Measurements from ENCODE around the gene UBE2E1.
"Not testable (repeated sequence)": the region's sequence is repeated elsewhere in the genome, so short reads cannot be mapped to it uniquely, and the experiment has no call there.

The UBE2E1 gene

DNA sequence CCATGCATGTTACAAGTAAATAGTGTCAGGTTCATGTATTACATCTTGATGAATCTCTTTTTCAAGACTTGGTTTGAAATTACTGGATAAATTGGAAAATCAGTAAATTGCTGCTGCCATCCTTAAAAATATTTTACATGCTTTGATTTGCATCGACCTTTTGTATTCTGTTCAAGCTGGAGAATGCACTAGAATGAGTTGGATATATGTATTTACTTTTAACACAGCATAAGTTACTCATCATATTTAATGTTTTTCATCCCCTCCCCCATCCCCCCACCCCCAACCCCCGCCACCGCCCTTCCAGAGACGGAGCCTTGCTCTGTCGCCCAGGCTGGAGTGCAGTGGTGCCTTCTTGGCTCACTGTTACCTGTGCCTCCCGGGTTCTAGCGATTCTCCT is 16.8 kb downstream of the UBE2E1 start:
- FAIRE-seq: no peak

- FAIRE-seq: no peak
Observed at GRCh38 chr3:23823620-23824019, 17.9 kb downstream of the UBE2E1 start.

DNA sequence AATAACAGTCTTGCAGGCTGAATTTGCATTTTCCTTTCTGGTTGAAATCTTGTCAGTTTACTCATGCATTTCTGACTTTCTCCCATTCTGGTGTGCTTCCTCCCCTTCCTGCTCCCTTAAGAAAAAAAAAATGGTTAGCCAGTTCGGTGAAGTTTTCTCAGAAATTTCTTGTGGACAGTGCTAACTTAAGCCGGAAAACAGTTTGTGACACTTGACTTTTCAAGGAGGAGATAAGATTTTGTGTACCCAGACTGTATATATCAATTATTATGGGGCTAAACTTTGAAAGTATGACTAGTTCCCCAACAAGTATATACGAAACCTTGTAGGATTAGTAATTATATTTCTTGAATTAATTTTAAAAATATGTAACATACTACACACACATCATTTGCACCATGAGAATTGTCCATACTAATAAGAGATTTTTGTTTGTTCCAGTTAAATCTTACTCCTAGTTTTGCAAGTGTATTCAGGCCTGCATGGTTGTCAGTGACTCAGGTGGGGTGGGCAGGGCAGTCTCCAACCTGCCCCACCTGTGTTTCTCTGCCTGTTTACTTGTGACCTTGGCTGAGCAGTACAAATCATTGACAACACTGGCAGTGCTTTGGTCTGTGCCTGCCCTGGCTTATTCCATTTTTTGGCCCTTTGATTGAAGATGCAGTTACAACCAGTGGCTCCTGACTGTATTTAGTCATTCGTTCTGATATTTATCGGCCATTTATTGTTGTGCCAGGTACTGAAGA is 19.1 kb downstream of the UBE2E1 start:
- no peak for FAIRE-seq

- FAIRE-seq: no peak
Observed at GRCh38 chr3:23825802-23826201, 20.0 kb downstream of the UBE2E1 start.

GRCh38 chr3:23826382-23827064 is 20.8 kb downstream of the UBE2E1 start:
- FAIRE-seq: no peak

- FAIRE-seq: no peak
Observed at GRCh38 chr3:23829242-23829934, 23.6 kb downstream of the UBE2E1 start.

GRCh38 chr3:23830869-23831484 is 25.2 kb downstream of the UBE2E1 start:
- FAIRE-seq: no peak

DNA sequence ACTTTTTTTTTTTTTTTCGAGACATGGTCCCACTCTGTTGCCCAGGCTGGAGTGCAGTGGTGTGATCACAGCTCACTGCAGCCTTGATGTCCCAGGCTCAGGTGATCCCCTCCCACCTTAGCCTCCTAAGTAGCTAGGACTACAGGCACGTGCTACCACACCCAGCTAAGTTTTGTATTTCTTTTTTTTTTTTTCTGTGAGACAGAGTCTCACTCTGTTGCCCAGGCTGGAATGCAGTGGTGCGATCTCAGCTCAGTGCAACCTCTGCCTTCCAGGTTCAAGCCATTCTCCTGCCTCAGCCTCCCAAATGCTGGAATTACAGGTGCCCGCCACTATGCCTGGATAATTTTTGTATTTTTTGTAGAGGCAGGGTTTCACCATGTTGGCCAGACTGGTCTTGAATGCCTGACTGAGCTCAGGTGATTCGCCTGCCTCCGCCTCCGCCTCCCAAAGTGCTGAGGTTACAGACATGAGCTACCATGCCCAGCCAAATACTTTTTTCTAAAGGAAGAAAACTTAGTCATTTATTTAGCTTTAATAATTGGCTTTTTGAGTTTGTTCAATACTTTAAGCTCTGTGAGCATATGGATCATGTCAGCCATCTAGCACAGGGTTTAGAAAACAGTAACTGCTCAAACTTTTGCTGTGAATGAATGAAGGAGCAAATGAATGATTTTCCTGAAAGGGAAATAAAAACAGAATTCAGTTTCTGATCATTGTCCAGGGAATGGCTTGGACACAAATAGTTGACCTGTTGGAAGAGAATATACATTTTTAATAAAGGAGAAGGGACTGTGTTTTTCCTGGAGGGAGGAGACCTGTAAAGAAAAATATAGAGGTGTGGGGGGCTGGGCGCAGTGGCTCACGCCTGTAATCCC is 26.0 kb downstream of the UBE2E1 start:
- FAIRE-seq: no peak

DNA sequence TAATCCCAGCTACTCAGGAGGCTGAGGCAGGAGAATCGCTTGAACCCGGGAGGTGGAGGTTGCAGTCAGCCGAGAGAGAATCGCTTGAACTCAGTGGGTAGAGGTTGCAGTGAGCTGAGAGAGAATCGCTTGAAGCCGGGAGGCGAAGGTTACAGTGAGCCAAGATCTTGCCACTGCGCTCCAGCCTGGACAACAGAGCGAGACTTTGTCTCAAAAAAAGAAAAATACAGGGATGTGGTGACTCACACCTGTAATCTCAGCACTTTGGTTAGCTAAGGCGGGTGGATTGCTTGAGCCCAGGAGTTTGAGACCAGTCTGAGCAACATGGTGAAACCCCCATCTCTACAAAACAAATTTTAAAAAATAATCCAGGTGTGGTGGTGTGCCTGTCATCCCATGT is 26.8 kb downstream of the UBE2E1 start:
- no peak for FAIRE-seq

GRCh38 chr3:23834082-23834870 is 28.5 kb downstream of the UBE2E1 start:
- no peak for FAIRE-seq

- no peak for FAIRE-seq
Observed at GRCh38 chr3:23835087-23835486, 29.3 kb downstream of the UBE2E1 start.

DNA sequence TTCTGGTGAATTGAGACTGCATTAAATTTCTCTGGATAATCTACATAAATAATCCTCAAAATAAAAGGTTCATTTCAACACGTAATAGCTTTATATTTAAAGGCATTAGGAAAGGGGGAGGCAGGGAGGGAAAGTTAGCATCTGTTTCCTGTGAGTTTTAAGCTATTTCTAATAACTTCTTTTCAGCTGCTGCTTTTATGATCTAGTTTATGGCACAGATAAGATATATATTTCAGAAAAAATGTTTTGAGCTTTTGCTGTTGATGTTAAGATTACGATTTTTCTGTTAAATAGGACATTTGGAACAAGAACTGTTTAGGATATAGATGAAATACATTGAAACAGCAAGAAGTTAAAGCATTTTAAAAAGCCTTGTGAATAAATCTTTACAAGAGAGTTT is 30.0 kb downstream of the UBE2E1 start:
- no peak for FAIRE-seq

GRCh38 chr3:23836536-23837230 is 30.9 kb downstream of the UBE2E1 start:
- no peak for FAIRE-seq

DNA sequence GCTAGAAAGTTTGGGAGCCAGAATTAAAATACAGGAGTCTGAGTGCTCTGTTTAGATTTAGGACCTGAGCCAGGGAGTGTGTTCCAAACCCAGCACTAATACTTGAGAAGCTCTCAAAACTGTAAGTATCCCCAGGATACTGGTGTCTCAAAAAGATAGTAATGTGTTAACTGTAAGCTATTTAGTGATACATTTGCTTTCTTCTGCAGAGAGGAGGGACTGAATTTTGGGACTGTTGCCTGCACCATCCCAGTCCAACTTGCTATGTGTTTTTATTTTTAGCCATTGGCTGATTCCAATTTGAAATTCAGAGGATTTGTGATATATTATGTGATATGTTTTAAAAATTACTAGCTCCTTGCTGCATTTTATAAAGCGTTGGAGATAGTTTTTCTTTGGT is 31.5 kb downstream of the UBE2E1 start:
- FAIRE-seq: no peak

GRCh38 chr3:23837691-23838090 is 31.9 kb downstream of the UBE2E1 start:
- FAIRE-seq: no peak

DNA sequence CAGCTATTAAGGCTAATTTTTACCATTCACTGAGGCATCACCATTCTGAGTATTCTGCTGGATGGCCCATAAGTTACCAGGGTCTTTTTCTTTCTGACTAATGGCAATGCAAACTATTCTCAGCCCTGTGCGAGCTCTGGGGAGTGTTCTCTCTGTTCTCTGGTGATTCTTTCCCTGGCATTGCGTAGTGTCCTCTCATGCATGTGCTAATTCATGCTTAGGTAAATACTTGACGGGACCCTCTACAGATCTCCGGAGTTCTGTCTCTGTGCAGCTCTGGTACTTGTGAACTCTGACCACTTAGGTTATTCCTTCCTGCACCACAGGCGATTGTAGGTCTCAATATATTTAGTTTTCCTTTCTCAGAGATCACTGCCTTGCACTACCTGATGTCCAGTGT is 34.8 kb downstream of the UBE2E1 start:
- FAIRE-seq: no peak

GRCh38 chr3:23843869-23844268 is 38.1 kb downstream of the UBE2E1 start:
- no peak for FAIRE-seq

DNA sequence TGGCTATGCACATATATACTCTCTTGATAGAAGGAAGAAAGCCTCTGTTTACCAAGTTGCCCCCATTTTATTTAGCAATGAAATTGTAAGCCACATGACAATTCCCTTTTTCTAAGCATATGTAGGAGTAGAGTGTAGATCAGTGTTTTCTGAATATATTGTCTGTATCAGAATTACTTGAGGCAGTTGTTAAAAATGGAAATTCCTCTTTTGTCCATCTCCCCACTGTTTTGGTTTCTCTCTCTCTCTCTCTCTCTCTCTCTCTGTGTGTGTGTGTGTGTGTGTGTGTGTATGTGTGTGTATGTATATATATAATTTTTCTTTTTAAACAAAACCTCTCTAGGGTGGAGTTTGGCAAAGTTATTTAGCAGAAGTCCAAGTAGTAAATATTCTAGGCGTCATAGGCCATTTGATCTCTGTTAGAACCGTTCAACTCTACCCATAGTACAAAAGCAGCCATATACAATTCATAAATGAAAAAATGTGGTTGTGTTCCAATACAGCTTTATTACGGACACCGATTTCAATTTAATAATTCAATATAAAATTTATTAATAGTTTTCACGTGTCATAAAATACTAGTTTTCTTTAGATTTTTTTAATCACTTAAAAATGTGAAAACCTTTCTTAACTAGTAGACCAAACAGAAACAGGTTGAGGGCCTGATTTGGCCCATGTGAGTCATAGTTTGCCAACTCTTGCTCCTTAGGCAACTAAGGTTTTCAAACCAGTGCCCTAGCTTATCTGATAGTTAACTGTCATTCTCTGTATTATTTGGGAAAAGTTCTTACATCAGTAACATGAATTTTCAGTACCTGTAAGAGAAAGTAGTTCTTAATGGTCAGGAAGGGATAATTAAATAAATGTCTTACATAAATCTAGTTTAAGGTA is 39.8 kb downstream of the UBE2E1 start:
- FAIRE-seq: no peak

- FAIRE-seq: not testable (repeated sequence)
Observed at GRCh38 chr3:23849462-23849861, 43.7 kb downstream of the UBE2E1 start.

DNA sequence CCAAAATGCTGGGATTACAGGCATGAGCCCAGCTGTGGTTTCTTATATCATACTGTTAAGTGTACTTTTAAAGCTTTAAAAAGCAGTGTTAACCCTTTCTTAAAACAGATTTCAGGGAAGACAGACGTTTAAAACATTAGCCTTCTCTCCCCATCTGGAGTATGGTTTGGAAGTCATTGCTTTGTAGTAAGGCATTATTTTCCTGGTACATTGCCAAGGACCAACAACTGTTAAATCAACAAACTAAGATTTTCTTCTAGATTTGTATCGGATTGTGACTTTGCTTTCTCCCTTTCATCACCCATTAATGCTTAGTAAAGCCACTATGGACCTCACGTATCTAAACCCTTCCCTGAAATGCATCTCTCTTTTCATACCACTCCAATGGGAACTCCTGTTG is 50.5 kb downstream of the UBE2E1 start:
- no peak for FAIRE-seq
